H1 (cell line): ENCODE measurements around the gene PPOX. TPM values are rescaled to one million over a fixed set of nuclear protein-coding genes. Genes with fewer than 3 reads are reported as not detected.

ENCODE experiments used
- CTCF ChIA-PET: fragments of 300-600 bp; sonication (Branson Sonifier 250); formaldehyde crosslinking; loops from one replicate; lab custom pipeline; 2021; ENCODE audit not compliant: partially characterized antibody; lab: Charles Lee
- POLR2A ChIA-PET: fragments of 300-600 bp; sonication (Branson Sonifier 250); formaldehyde crosslinking; loops from one replicate; lab custom pipeline; 2021; ENCODE audit warnings: inconsistent platforms; ENCODE audit not compliant: partially characterized antibody; lab: Charles Lee
- DNase-seq, 2 experiments: peaks; one replicate each; pipeline versions ENCODE4 v3.0.0 to v3.0.0-alpha.2; 2010 to 2022; ENCODE audit warnings: low spot score in 2 of 2, low read depth in 1 of 2, mixed read lengths in 1 of 2
- FAIRE-seq: peaks from 2 replicates; lab custom pipeline; 2011; peaks lifted over from hg19 to GRCh38; lab: Jason Lieb, UNC
- H2AFZ ChIP-seq: 2 replicates; pipeline ENCODE4 v1.8.1; 2012; ENCODE audit warnings: low read length, inconsistent platforms
- H2AK5ac ChIP-seq: 2 replicates; pipeline ENCODE4 v1.6.1; 2013; ENCODE audit warnings: low read depth, low read length
- H2BK120ac ChIP-seq: replicated peaks from 2 replicates; pipeline ENCODE3; 2013; ENCODE audit warnings: low read depth, low read length, inconsistent platforms
- H2BK12ac ChIP-seq: 2 replicates; pipeline ENCODE4 v1.6.1; 2013; ENCODE audit warnings: low read depth, low read length
- H2BK15ac ChIP-seq: 2 replicates; pipeline ENCODE4 v1.6.1; 2013; ENCODE audit warnings: low read length
- H2BK20ac ChIP-seq: 2 replicates; pipeline ENCODE4 v1.6.1; 2013; ENCODE audit warnings: low read length
- H2BK5ac ChIP-seq: 2 replicates; pipeline ENCODE4 v1.6.1; 2013; ENCODE audit warnings: low read depth, low read length
- H3K14ac ChIP-seq: 2 replicates; pipeline ENCODE4 v1.6.1; 2013; ENCODE audit warnings: inconsistent platforms; ENCODE audit not compliant: insufficient read length
- H3K18ac ChIP-seq: 2 replicates; pipeline ENCODE4 v1.6.1; 2013; ENCODE audit warnings: low read length; ENCODE audit errors: extremely low read depth
- H3K23ac ChIP-seq: 2 replicates; pipeline ENCODE4 v1.6.1; 2013; ENCODE audit warnings: inconsistent platforms; ENCODE audit not compliant: insufficient read length
- H3K23me2 ChIP-seq: 2 replicates; pipeline ENCODE4 v1.6.1; 2013; ENCODE audit warnings: low read depth, low read length
- H3K27ac ChIP-seq: 2 replicates; pipeline ENCODE4 v1.6.1; 2011; ENCODE audit warnings: low read depth, low read length, inconsistent platforms
- H3K27me3 ChIP-seq, 4 experiments: replicated peaks in 1 of 4; 1 replicate in 1 of 4; 2 replicates in 3 of 4; pipeline versions ENCODE4 v1.6.1 to v1.8.1; 2011 to 2013; ENCODE audit warnings: low read length in 3 of 4, mild to moderate bottlenecking in 3 of 4, inconsistent platforms in 2 of 4, mixed read lengths in 2 of 4, moderate library complexity in 1 of 4; ENCODE audit not compliant: control insufficient read depth in 3 of 4, insufficient read depth in 3 of 4; ENCODE audit errors: extremely low read depth in 1 of 4
- H3K36me3 ChIP-seq, 4 experiments: 2 replicates each; pipeline versions ENCODE4 v1.6.1 to v1.8.1; 2011 to 2013; ENCODE audit warnings: mild to moderate bottlenecking in 4 of 4, low read length in 3 of 4, moderate library complexity in 2 of 4, control low read depth in 1 of 4, inconsistent platforms in 1 of 4; ENCODE audit not compliant: insufficient read depth in 4 of 4, control insufficient read depth in 2 of 4
- H3K4ac ChIP-seq: replicated peaks from 2 replicates; pipeline ENCODE3; 2013; ENCODE audit warnings: low read length, low read depth, mixed read lengths, inconsistent platforms; ENCODE audit not compliant: insufficient read length
- H3K4me1 ChIP-seq, 4 experiments: replicated peaks in 1 of 4; 1 replicate in 1 of 4; 2 replicates in 3 of 4; pipeline versions ENCODE4 v1.6.1 to v1.8.1; 2011 to 2013; ENCODE audit warnings: low read length in 3 of 4, inconsistent platforms in 2 of 4, mixed read lengths in 1 of 4; ENCODE audit not compliant: insufficient read depth in 4 of 4, control insufficient read depth in 3 of 4
- H3K4me2 ChIP-seq, 2 experiments: 2 replicates each; pipeline versions ENCODE4 v1.6.1 to v1.8.1; 2011 to 2013; ENCODE audit warnings: low read depth in 2 of 2, low read length in 2 of 2, control low read depth in 1 of 2, inconsistent platforms in 1 of 2, mild to moderate bottlenecking in 1 of 2; ENCODE audit not compliant: insufficient read depth in 1 of 2
- H3K4me3 ChIP-seq, 4 experiments: fragments of 200-600, 300-600 bp in 1 of 4; sonication (generic), shearing (Covaris generic), sonication (Bioruptor Twin) in 1 of 4; 2 replicates each; pipeline versions ENCODE4 v1.5.1 to v1.8.1; 2011 to 2016; ENCODE audit warnings: low read length in 4 of 4, low read depth in 3 of 4, control low read depth in 2 of 4, inconsistent platforms in 2 of 4, mild to moderate bottlenecking in 2 of 4, mixed read lengths in 1 of 4, moderate library complexity in 1 of 4; ENCODE audit not compliant: insufficient read depth in 2 of 4; ENCODE audit errors: extremely low read depth in 1 of 4
- H3K56ac ChIP-seq: replicated peaks from 2 replicates; pipeline ENCODE3; 2013; ENCODE audit warnings: low read depth, mild to moderate bottlenecking, mixed read lengths, low read length, inconsistent platforms; ENCODE audit not compliant: insufficient read length
- H3K79me1 ChIP-seq: 2 replicates; pipeline ENCODE4 v1.6.1; 2013; ENCODE audit warnings: low read depth, low read length, control low read depth
- H3K79me2 ChIP-seq, 2 experiments: 2 replicates each; pipeline versions ENCODE4 v1.6.1 to v1.8.1; 2012 to 2013; ENCODE audit warnings: low read length in 2 of 2, mild to moderate bottlenecking in 2 of 2, inconsistent platforms in 1 of 2; ENCODE audit not compliant: insufficient read depth in 2 of 2, control insufficient read depth in 1 of 2
- H3K9ac ChIP-seq, 4 experiments: replicated peaks in 1 of 4; 1 replicate in 1 of 4; 2 replicates in 3 of 4; pipeline versions ENCODE4 v1.6.1 to v1.8.1; 2011 to 2013; ENCODE audit warnings: low read depth in 3 of 4, low read length in 3 of 4, control low read depth in 2 of 4, mild to moderate bottlenecking in 2 of 4, moderate library complexity in 2 of 4, inconsistent platforms in 1 of 4; ENCODE audit errors: extremely low read depth in 1 of 4
- H3K9me3 ChIP-seq, 2 experiments: 2 replicates each; pipeline versions ENCODE4 v1.6.1 to v1.8.1; 2012 to 2013; ENCODE audit warnings: mild to moderate bottlenecking in 2 of 2, moderate library complexity in 2 of 2, control low read depth in 1 of 2, inconsistent platforms in 1 of 2, low read depth in 1 of 2, low read length in 1 of 2, mixed read lengths in 1 of 2; ENCODE audit not compliant: insufficient read depth in 2 of 2
- H4K20me1 ChIP-seq, 2 experiments: replicated peaks in 1 of 2; 2 replicates each; pipeline versions ENCODE3 to v1.8.1; 2011 to 2013; ENCODE audit warnings: inconsistent platforms in 2 of 2, low read length in 2 of 2, mild to moderate bottlenecking in 1 of 2; ENCODE audit not compliant: insufficient read depth in 2 of 2, control insufficient read depth in 1 of 2
- H4K5ac ChIP-seq: 2 replicates; pipeline ENCODE4 v1.6.1; 2013; ENCODE audit warnings: low read length, low read depth, mixed read lengths, inconsistent platforms; ENCODE audit not compliant: insufficient read length
- H4K8ac ChIP-seq: 2 replicates; pipeline ENCODE4 v1.8.0; 2013; ENCODE audit warnings: mild to moderate bottlenecking, moderate library complexity, low read length, inconsistent platforms; ENCODE audit not compliant: insufficient read depth; ENCODE audit errors: extremely low read depth
- H4K91ac ChIP-seq: replicated peaks from 2 replicates; pipeline ENCODE3; 2013; ENCODE audit warnings: low read length, mixed read lengths, inconsistent platforms; ENCODE audit not compliant: insufficient read length
- ASH2L ChIP-seq: fragments of 200-600, 300-600 bp; sonication (generic); IDR thresholded peaks from one replicate; pipeline ENCODE4 v1.7.1; 2017; ENCODE audit warnings: low read length
- BACH1 ChIP-seq: IDR thresholded peaks from 2 replicates; pipeline ENCODE4 v1.6.1; 2012; ENCODE audit warnings: low read length, improper control_type of control experiment
- CBX5 ChIP-seq: fragments of 300-800, 300-1000 bp; sonication (generic); IDR thresholded peaks from 2 replicates; pipeline ENCODE4 v1.7.1; 2016; ENCODE audit warnings: antibody characterized with exemption, low read length, low read depth
- CREB1 ChIP-seq: IDR thresholded peaks from 2 replicates; pipeline ENCODE4 v1.6.1; 2012; ENCODE audit warnings: inconsistent platforms
- HDAC2 ChIP-seq, 2 experiments: fragments of 300-600 bp in 1 of 2; sonication (generic) in 1 of 2; IDR thresholded peaks; 2 replicates each; pipeline ENCODE4 v1.6.1; 2011 to 2012; ENCODE audit warnings: low read depth in 2 of 2, low read length in 2 of 2, mild to moderate bottlenecking in 2 of 2, moderate library complexity in 2 of 2, borderline replicate concordance in 1 of 2, inconsistent platforms in 1 of 2
- KDM1A ChIP-seq: fragments of 200-600, 300-600 bp; sonication (generic); IDR thresholded peaks from 2 replicates; pipeline ENCODE4 v1.7.1; 2016; ENCODE audit warnings: mild to moderate bottlenecking, low read length, borderline replicate concordance
- KDM4A ChIP-seq: IDR thresholded peaks from one replicate; pipeline ENCODE4 v1.7.1; 2012; ENCODE audit warnings: low read depth, mild to moderate bottlenecking, moderate library complexity, low read length, inconsistent platforms; ENCODE audit not compliant: severe bottlenecking
- MAFK ChIP-seq: IDR thresholded peaks from 2 replicates; pipeline ENCODE4 v1.6.1; 2012; ENCODE audit warnings: low read depth, mild to moderate bottlenecking, improper control_type of control experiment, low read length
- RBBP5 ChIP-seq: IDR thresholded peaks from 2 replicates; pipeline ENCODE4 v1.7.1; 2012; ENCODE audit warnings: low read depth, mild to moderate bottlenecking, inconsistent platforms, low read length, moderate library complexity, borderline replicate concordance
- RXRA ChIP-seq: IDR thresholded peaks from 2 replicates; pipeline ENCODE4 v1.6.1; 2011; ENCODE audit warnings: low read depth, mild to moderate bottlenecking, low read length, moderate library complexity; ENCODE audit not compliant: insufficient read depth
- SIN3A ChIP-seq, 2 experiments: IDR thresholded peaks in 1 of 2; conservative IDR thresholded peaks in 1 of 2; 2 replicates each; pipeline ENCODE4 v1.6.1; 2011 to 2012; ENCODE audit warnings: low read length in 2 of 2, improper control_type of control experiment in 1 of 2, low read depth in 1 of 2, mild to moderate bottlenecking in 1 of 2
- SP1 ChIP-seq: IDR thresholded peaks from 2 replicates; pipeline ENCODE4 v1.6.1; 2011; ENCODE audit warnings: low read depth, low read length
- SRF ChIP-seq: IDR thresholded peaks from 2 replicates; pipeline ENCODE4 v1.6.1; 2011; ENCODE audit warnings: mild to moderate bottlenecking, low read depth, low read length, moderate library complexity
- SUZ12 ChIP-seq: fragments of 200-600 bp; sonication (generic); IDR thresholded peaks from 2 replicates; pipeline ENCODE4 v1.6.1; 2012; ENCODE audit warnings: mild to moderate bottlenecking, inconsistent platforms, low read length, moderate library complexity, mixed read lengths
- TBP ChIP-seq: IDR thresholded peaks from 2 replicates; pipeline ENCODE4 v1.6.1; 2011; ENCODE audit warnings: low read depth, low read length, improper control_type of control experiment
- WGBS, 2 experiments: shearing (Covaris generic) in 1 of 2; methylation state at CpG; one replicate each; pipeline versions ENCODE4 v1.1.6 to v1.1.7; 2013 to 2015; ENCODE audit warnings: low lambda C conversion rate in 2 of 2, mixed read lengths in 2 of 2, inconsistent platforms in 1 of 2, low coverage in 1 of 2, missing lambda C conversion rate in 1 of 2; ENCODE audit not compliant: insufficient replicate concordance in 2 of 2, insufficient coverage in 1 of 2, insufficient read length in 1 of 2; ENCODE audit errors: extremely low coverage in 1 of 2, missing lambda C conversion rate in 1 of 2; 5-methylcytosine and 5-hydroxymethylcytosine counted together
- polyA plus RNA-seq, 7 experiments: library from polyadenylated mRNA; depleted of rRNA in 3 of 7; stranded (reverse) in 5 of 7; unstranded in 2 of 7; fragments of >200 nt in 5 of 7; fragments of 200-250 nt in 2 of 7; gene quantifications; 1 replicate in 5 of 7; 2 replicates in 1 of 7; 4 replicates in 1 of 7; pipeline versions ENCODE4 v1.2.1 to v1.2.3, GENCODE V29; 2011 to 2013; ENCODE audit warnings: missing spikeins in 2 of 7, mixed read lengths in 2 of 7
- total RNA-seq: library from RNA; stranded (reverse); fragmentation: NEBNext Ultra II Directional; extraction: Animal tissue kit (Norgen Biotek cat#: 25700); gene quantifications from 2 replicates; pipeline ENCODE4 v1.2.1, GENCODE V29; 2021

PPOX gene
- total and polyA plus RNA-seq, 2 of the 8 experiments (the other 6 are each of a cell fraction or from before 2014, with no cell fraction given) = 39.4 to 40.4 TPM

DNA sequence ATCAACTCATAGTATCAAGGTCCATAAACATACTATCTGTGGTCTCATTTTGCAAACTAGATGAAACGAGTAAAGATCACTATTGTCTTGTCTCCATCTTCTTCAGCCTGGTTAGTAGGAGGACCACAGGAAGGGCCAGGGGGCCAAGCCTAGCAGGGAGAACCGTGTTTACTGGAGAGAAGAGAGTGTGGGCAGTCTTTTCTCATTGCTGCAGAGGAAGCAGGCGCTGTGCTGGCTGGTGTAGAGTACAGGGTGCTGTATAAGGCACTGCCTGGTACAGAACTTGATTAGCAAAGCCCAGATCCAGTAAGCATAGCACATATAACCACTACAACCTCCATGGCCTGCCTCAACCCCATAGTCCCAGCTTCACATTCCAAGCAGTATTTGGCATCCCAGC lies 21.1 kb downstream of the PPOX start:
- Histone ChIP-seq H4K5ac (no peak overlapping the region), H3K27me3 (no peaks in the 10 kb centered on the region; a peak in 1 of 7 replicates), H4K20me1 (no peaks in the 10 kb centered on the region), H2BK5ac (no peak overlapping the region), H2AK5ac (no peak overlapping the region), H3K79me1 (no peaks in the 10 kb centered on the region), H3K4ac (no peak overlapping the region), H3K27ac (no peak overlapping the region; the same call in 1 of the 2 replicates), H3K4me2 (no peak overlapping the region), H3K79me2 (no peaks in the 10 kb centered on the region), H2BK15ac (no peak overlapping the region), H2BK12ac (no peak overlapping the region), H2BK120ac (no peak overlapping the region), H2AFZ (no peak overlapping the region), H4K91ac (no peak overlapping the region), H3K9ac (no peak overlapping the region), H3K23ac (no peak overlapping the region), H3K4me1 (no peaks in the 10 kb centered on the region; a peak in 1 of 7 replicates), H3K4me3 (no peak overlapping the region), H2BK20ac (no peak overlapping the region), H3K18ac (no peak overlapping the region), H3K23me2 (no peaks in the 10 kb centered on the region; the same call in 1 of the 2 replicates), H3K56ac (no peak overlapping the region), H4K8ac (no peak overlapping the region), H3K14ac (no peak overlapping the region), H3K36me3 (peaks cover 4 to 12% (median 7%) of the 10 kb centered on the region in 4 experiments; a peak in 4 of 8 replicates), H3K9me3 (no peaks in the 10 kb centered on the region)
- CTCF ChIA-PET = interaction anchor here (0.8 to 1.1 kb wide), 3 partner anchors 10 to 23 kb away, joined by 3 to 4 read pairs (median 3); partner anchors contain the start of genes ADAMTS4 and B4GALT3
- 85% methylated on average over 3 of the region's 3 CpGs; no CpG with 5 or more reads in 1 of the 2 experiments for WGBS, 2 experiments
- DNase-seq = no peak
- POLR2A ChIA-PET = interaction anchor here (1.4 kb wide), 1 partner anchor 9 kb away, joined by 3 read pairs; no protein-coding TSS in a partner anchor
- no peak for FAIRE-seq
- no peak for TF ChIP-seq SP1
- TF ChIP-seq ASH2L = no peak
- TF ChIP-seq RBBP5 = no peak
- no peak for TF ChIP-seq KDM4A
- TF ChIP-seq TBP = no peak
- no peak for TF ChIP-seq KDM1A
- no peak for TF ChIP-seq SRF
- TF ChIP-seq SIN3A (conservative IDR thresholded peaks at IDR 0.05 in 1 of 2, IDR thresholded peaks at IDR 0.05 in 1 of 2; ENCODE audit: low read depth in 1 of 2, low read length in 2 of 2) = no peak
- TF ChIP-seq CBX5 = no peak
- TF ChIP-seq MAFK = no peak
- TF ChIP-seq CREB1 = no peak
- no peak for TF ChIP-seq HDAC2 (IDR thresholded peaks at IDR 0.05; ENCODE audit: borderline replicate concordance in 1 of 2, low read depth in 2 of 2, low read length in 2 of 2)
- TF ChIP-seq SUZ12 = no peak
- no peak for TF ChIP-seq BACH1
- TF ChIP-seq RXRA = no peak
